Measurements from ENCODE around the gene XCR1.
A peak's percentile ranks its signal among the peaks of the same experiment; 100 is the strongest.
"Not testable (repeated sequence)": the region's sequence is repeated elsewhere in the genome, so short reads cannot be mapped to it uniquely, and the experiment has no call there.

XCR1 gene

GRCh38 chr3:46027021-46027705 lies at the start of gene XCR1:
TSS of gene XCR1 (minus strand) at chr3:46027483. CDS start at chr3:46021947, 5,536 bp downstream.
- no peak for DNase-seq (ENCODE audit: low read depth in 2 of 2)

GRCh38 chr3:46076606-46077005 lies 49.3 kb upstream of the XCR1 start:
- DNase-seq (ENCODE audit: low read depth in 2 of 2), result no peak

GRCh38 chr3:46075816-46076215 lies 48.5 kb upstream of the XCR1 start:
- no peak for DNase-seq (ENCODE audit: low read depth in 2 of 2)

GRCh38 chr3:46071222-46071858 lies 44.1 kb upstream of the XCR1 start:
- no peak for DNase-seq (ENCODE audit: low read depth in 2 of 2)

GRCh38 chr3:46070595-46071093 lies 43.4 kb upstream of the XCR1 start:
- DNase-seq (ENCODE audit: low read depth in 2 of 2), result no peak

GRCh38 chr3:46068501-46068900 lies 41.2 kb upstream of the XCR1 start:
- DNase-seq (ENCODE audit: low read depth in 2 of 2), result no peak

GRCh38 chr3:46067401-46067800 lies 40.1 kb upstream of the XCR1 start:
- DNase-seq (ENCODE audit: low read depth in 2 of 2), result no peak

- DNase-seq (ENCODE audit: low read depth in 2 of 2), result no peak
Observed at GRCh38 chr3:46065750-46066256, 38.5 kb upstream of the XCR1 start.

GRCh38 chr3:46065294-46065705 lies 38.0 kb upstream of the XCR1 start:
- DNase-seq (ENCODE audit: low read depth in 2 of 2), result peak; percentile 57 to 72

GRCh38 chr3:46062679-46063078 lies 35.4 kb upstream of the XCR1 start:
- DNase-seq (ENCODE audit: low read depth in 2 of 2), result no peak

- DNase-seq (ENCODE audit: low read depth in 2 of 2), result no peak
Observed at GRCh38 chr3:46061887-46062286, 34.6 kb upstream of the XCR1 start.

- no peak for DNase-seq (ENCODE audit: low read depth in 2 of 2)
Observed at GRCh38 chr3:46061108-46061720, 33.9 kb upstream of the XCR1 start.

GRCh38 chr3:46060551-46060950 lies 33.3 kb upstream of the XCR1 start:
- DNase-seq (ENCODE audit: low read depth in 2 of 2), result no peak

GRCh38 chr3:46059432-46059831 lies 32.1 kb upstream of the XCR1 start:
- DNase-seq (ENCODE audit: low read depth in 2 of 2), result no peak

- DNase-seq (ENCODE audit: low read depth in 2 of 2), result no peak
Observed at GRCh38 chr3:46058981-46059380, 31.7 kb upstream of the XCR1 start.

GRCh38 chr3:46057716-46058115 lies 30.4 kb upstream of the XCR1 start:
- no peak for DNase-seq (ENCODE audit: low read depth in 2 of 2)

- DNase-seq (ENCODE audit: low read depth in 2 of 2), result no peak
Observed at GRCh38 chr3:46056686-46057085, 29.4 kb upstream of the XCR1 start.

GRCh38 chr3:46053761-46054515 lies 26.7 kb upstream of the XCR1 start:
- not testable (repeated sequence) for DNase-seq (ENCODE audit: low read depth in 2 of 2)

- DNase-seq (ENCODE audit: low read depth in 2 of 2), result not testable (repeated sequence)
Observed at GRCh38 chr3:46053265-46053664, 26.0 kb upstream of the XCR1 start.

- DNase-seq (ENCODE audit: low read depth in 2 of 2), result no peak
Observed at GRCh38 chr3:46052531-46052930, 25.2 kb upstream of the XCR1 start.

- no peak for DNase-seq (ENCODE audit: low read depth in 2 of 2)
Observed at GRCh38 chr3:46049093-46049492, 21.8 kb upstream of the XCR1 start.

GRCh38 chr3:46046231-46046630 lies 18.9 kb upstream of the XCR1 start:
- not testable (repeated sequence) for DNase-seq (ENCODE audit: low read depth in 2 of 2)

Measured in activated CD4-positive, alpha-beta T cell treated with anti-CD3 and anti-CD28 coated beads for 24 hours (primary cell).